Putamen (tissue), 1 donor: ENCODE measurements around the gene PCDHGA7.
"Not testable (repeated sequence)": the region's sequence is repeated elsewhere in the genome, so short reads cannot be mapped to it uniquely, and the experiment has no call there.

ENCODE experiments used
- DNase-seq: peaks from one replicate; pipeline ENCODE4 v3.0.0-alpha.2; 2016; ENCODE audit warnings: low spot score

PCDHGA7 gene

GRCh38 chr5:141430332-141431113, 48.0 kb downstream of the PCDHGA7 start, which contains the start of gene PCDHGA12:
Gene PCDHGA12 (plus strand): TSS chr5:141430507. CDS start chr5:141430760, 253 bp downstream.
- DNase-seq = peak; percentile 16

- no peak for DNase-seq
Observed at GRCh38 chr5:141431286-141431685, 48.7 kb downstream of the PCDHGA7 start.

- not testable (repeated sequence) for DNase-seq
Observed at GRCh38 chr5:141432308-141432707, 49.8 kb downstream of the PCDHGA7 start.

GRCh38 chr5:141432726-141433125, 50.2 kb downstream of the PCDHGA7 start:
- DNase-seq = not testable (repeated sequence)

- no peak for DNase-seq
Observed at GRCh38 chr5:141434006-141434405, 51.5 kb downstream of the PCDHGA7 start.
